Smooth muscle cell (in vitro differentiated cells): ENCODE results near the gene STX18. TPM values are rescaled to one million over a fixed set of nuclear protein-coding genes. Genes with fewer than 3 reads are reported as not detected.

ENCODE experiments used
- DNase-seq: peaks from one replicate; lab custom pipeline; 2025; ENCODE audit not compliant: unreplicated experiment; lab: John Stamatoyannopoulos, UW
- H2AFZ ChIP-seq: fragments of 200-600 bp; sonication (generic); 2 replicates; pipeline ENCODE4 v1.6.0; 2016; ENCODE audit warnings: antibody characterized with exemption, low read depth, mild to moderate bottlenecking
- H3F3A ChIP-seq: fragments of 200-600 bp; sonication (generic); 2 replicates; pipeline ENCODE4 v1.6.0; 2017; ENCODE audit warnings: antibody characterized with exemption, low read depth
- H3K27ac ChIP-seq: fragments of 200-600 bp; sonication (generic); 2 replicates; pipeline ENCODE4 v1.5.1; 2016; ENCODE audit warnings: low read depth, mild to moderate bottlenecking
- H3K27me3 ChIP-seq: fragments of 200-600 bp; sonication (generic); 2 replicates; pipeline ENCODE4 v1.6.1; 2016; ENCODE audit warnings: low read depth, mild to moderate bottlenecking
- H3K36me3 ChIP-seq: fragments of 200-600 bp; sonication (generic); 2 replicates; pipeline ENCODE4 v1.5.1; 2016; ENCODE audit warnings: low read depth
- H3K4me1 ChIP-seq: fragments of 200-600 bp; sonication (generic); 2 replicates; pipeline ENCODE4 v1.5.1; 2016; ENCODE audit warnings: low read depth
- H3K4me2 ChIP-seq: fragments of 200-600 bp; sonication (generic); 2 replicates; pipeline ENCODE4 v1.6.0; 2016; ENCODE audit warnings: mild to moderate bottlenecking
- H3K4me3 ChIP-seq: fragments of 200-600 bp; sonication (generic); 2 replicates; pipeline ENCODE4 v1.5.1; 2016; ENCODE audit warnings: mild to moderate bottlenecking
- H3K79me2 ChIP-seq: fragments of 200-600 bp; sonication (generic); 2 replicates; pipeline ENCODE4 v1.6.0; 2016; ENCODE audit warnings: low read depth, mild to moderate bottlenecking
- H3K9ac ChIP-seq: fragments of 200-600 bp; sonication (generic); 2 replicates; pipeline ENCODE4 v1.6.0; 2016; ENCODE audit warnings: low read depth
- H3K9me3 ChIP-seq: fragments of 200-600 bp; sonication (generic); replicated peaks from 2 replicates; pipeline ENCODE4 v1.5.1; 2016; ENCODE audit warnings: low read depth
- H4K20me1 ChIP-seq: fragments of 200-600 bp; sonication (generic); 2 replicates; pipeline ENCODE4 v1.6.0; 2016; ENCODE audit warnings: low read depth
- WGBS: methylation state at CpG from one replicate; pipeline ENCODE4 v1.1.7; 2016; ENCODE audit warnings: low lambda C conversion rate; 5-methylcytosine and 5-hydroxymethylcytosine counted together
- polyA plus RNA-seq: library from polyadenylated mRNA; unstranded; fragments of >200 nt; fragmentation: Nextera tagmentation; extraction: Ambion mirVana; gene quantifications from 2 replicates; pipeline ENCODE4 v1.2.1, GENCODE V29; 2016
- total RNA-seq: library from RNA; depleted of rRNA; stranded (reverse); fragments of >200 nt; gene quantifications from 2 replicates; pipeline ENCODE4 v1.2.3, GENCODE V29; 2014
- TF ChIP-seq, protein P1 (sequence below): fragments of 200-600 bp; sonication (generic); IDR thresholded peaks from 2 replicates; pipeline ENCODE4 v1.5.1; 2017; ENCODE audit warnings: borderline replicate concordance, mild to moderate bottlenecking, antibody characterized with exemption; ENCODE audit not compliant: insufficient read depth, poor library complexity, severe bottlenecking

Gene STX18
- total and polyA plus RNA-seq, 2 experiments from 2014 or later: 17.7 to 23.3 TPM

- no peak for DNase-seq
- Histone ChIP-seq H3K9ac (no peak overlapping the region), H3K4me1 (peaks cover 7% of the 10 kb centered on the region), H3K27ac (no peak overlapping the region), H3K4me3 (peak overlapping the region; percentile 77), H3K27me3 (peaks cover 66% of the 10 kb centered on the region), H3K4me2 (peak overlapping the region; percentile 99), H3K36me3 (no peaks in the 10 kb centered on the region), H2AFZ (no peak overlapping the region), H3F3A (no peaks in the 10 kb centered on the region), H3K79me2 (no peaks in the 10 kb centered on the region), H4K20me1 (no peaks in the 10 kb centered on the region), H3K9me3 (no peaks in the 10 kb centered on the region)
- WGBS: 70% methylated on average over 8 of the region's 8 CpGs
- TF ChIP-seq, protein P1, sequence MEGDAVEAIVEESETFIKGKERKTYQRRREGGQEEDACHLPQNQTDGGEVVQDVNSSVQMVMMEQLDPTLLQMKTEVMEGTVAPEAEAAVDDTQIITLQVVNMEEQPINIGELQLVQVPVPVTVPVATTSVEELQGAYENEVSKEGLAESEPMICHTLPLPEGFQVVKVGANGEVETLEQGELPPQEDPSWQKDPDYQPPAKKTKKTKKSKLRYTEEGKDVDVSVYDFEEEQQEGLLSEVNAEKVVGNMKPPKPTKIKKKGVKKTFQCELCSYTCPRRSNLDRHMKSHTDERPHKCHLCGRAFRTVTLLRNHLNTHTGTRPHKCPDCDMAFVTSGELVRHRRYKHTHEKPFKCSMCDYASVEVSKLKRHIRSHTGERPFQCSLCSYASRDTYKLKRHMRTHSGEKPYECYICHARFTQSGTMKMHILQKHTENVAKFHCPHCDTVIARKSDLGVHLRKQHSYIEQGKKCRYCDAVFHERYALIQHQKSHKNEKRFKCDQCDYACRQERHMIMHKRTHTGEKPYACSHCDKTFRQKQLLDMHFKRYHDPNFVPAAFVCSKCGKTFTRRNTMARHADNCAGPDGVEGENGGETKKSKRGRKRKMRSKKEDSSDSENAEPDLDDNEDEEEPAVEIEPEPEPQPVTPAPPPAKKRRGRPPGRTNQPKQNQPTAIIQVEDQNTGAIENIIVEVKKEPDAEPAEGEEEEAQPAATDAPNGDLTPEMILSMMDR: no peak
These were observed 153.5 kb downstream of the STX18 start for GRCh38 chr4:4388311-4388790.

DNA sequence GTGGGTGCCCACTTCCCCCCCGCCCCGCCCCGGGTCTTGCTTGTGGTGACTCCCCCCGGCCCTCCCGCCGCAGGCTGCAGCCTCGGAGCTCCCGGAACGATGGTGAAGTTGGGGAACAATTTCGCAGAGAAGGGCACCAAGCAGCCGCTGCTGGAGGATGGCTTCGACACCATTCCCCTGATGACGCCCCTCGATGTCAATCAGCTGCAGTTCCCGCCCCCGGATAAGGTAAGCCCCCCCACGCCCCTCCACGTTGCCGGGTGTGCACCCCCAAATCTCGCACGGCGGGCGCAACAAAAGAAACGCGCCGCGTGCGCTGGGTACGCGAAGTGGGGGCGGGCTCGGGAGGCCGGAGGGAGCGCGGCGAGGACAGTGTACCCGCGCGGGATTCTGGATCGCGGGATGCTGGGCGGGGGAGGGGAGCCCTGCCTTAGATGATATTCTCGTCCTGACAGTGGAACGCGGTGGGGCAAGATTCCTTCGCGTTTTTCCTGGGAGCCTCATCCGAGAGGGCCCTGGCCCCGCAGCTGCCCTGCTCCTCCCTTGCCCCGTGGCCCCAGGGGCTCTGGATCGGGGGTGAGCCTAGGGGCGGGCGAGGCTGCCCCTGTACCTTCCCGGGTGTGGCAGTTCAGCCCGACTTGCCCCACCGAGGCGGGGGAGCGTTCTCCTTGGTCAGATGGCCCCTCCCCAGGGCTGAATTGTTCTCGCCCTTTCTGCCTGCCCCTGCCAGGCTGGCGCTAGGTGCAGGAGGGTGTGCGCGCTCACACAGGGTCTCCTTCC is 154.1 kb downstream of the STX18 start:
- Histone ChIP-seq H3K79me2 (no peaks in the 10 kb centered on the region), H3K9me3 (no peaks in the 10 kb centered on the region), H3K27ac (no peak overlapping the region), H4K20me1 (no peaks in the 10 kb centered on the region), H3F3A (no peaks in the 10 kb centered on the region), H3K36me3 (no peaks in the 10 kb centered on the region), H3K9ac (no peak overlapping the region), H3K4me3 (peak overlapping the region; percentile 77), H3K4me1 (peaks cover 7% of the 10 kb centered on the region), H3K4me2 (peak overlapping the region; percentile 99), H3K27me3 (peaks cover 72% of the 10 kb centered on the region), H2AFZ (peak overlapping the region; percentile 67)
- WGBS: 7% methylated on average over 46 of the region's 62 CpGs
- no peak for DNase-seq
- TF ChIP-seq, protein P1: no peak

DNA sequence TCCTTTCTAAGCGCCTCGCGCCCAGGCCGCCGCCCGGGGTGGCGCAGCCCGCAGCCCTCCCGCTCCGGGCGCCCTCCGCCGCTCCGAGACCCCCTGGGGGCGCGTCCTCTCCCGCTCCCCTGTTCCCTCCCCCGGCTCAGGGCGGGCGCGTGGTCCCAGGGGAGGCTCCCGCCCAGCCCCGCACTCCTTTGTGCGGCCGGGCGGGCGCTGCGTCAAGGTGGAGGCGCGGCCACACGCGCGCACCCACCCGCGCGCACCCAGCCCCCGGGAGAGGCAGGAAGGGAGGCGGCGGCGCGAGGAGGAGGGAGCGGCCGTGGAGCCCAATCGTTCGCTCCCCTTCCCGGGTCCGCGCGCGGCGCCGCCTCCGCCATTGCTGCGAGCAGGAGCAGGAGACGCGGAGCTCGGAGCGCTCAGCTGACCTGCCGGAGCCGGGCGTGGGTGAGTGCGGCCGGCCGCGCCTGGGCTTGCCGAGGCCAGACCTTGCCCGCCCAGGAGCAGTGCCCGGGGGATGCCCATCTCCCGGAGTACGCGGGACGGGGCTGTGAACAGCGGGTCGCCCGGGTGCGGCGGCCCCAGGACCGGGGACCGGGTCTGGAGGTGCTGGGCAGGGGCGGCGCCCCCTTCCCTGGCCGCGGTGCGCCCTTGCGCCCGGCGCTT is 155.0 kb downstream of the STX18 start, which contains the start of gene NSG1:
Gene NSG1 (plus strand): TSS at position 367 of the 657 bp plus-strand sequence. CDS start 528 bp downstream, outside the sequence.
- Histone ChIP-seq H3F3A (no peaks in the 10 kb centered on the region), H3K4me1 (peaks cover 7% of the 10 kb centered on the region), H3K9ac (peak within 1 kb of the TSS; percentile 22), H2AFZ (peak within 1 kb of the TSS; percentile 67), H3K79me2 (no peaks in the 10 kb centered on the region), H3K27ac (no peak within 1 kb of the TSS), H3K9me3 (no peaks in the 10 kb centered on the region), H3K36me3 (no peaks in the 10 kb centered on the region), H3K4me2 (peak within 1 kb of the TSS; percentile 99), H3K27me3 (peaks cover 80% of the 10 kb centered on the region), H4K20me1 (no peaks in the 10 kb centered on the region), H3K4me3 (peak within 1 kb of the TSS; percentile 77)
- 1% methylated on average over 65 of the region's 87 CpGs for WGBS
- TF ChIP-seq, protein P1: no peak
- DNase-seq: no peak
